Measurements from ENCODE around the gene ATP11B.

DNA sequence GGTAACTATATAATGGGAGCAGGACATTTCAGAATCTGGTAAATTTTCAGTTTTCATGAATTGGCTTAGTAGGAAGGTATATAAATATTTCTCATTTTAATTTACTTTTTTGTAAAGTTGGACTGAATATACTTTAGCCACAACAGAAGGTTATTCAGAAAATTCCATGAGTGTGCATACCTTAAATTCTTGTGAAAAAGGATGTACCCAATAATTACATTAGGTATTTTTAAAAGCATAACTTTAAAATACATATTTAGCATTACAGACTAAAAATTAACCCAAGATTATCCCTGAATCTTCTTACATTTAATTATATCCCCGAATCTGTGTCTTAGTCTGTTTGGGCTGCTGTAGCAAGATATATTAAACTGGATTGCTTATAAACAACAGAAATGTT is 24.9 kb upstream of the ATP11B start:
- TF ChIP-seq EZH2 (IDR thresholded peaks at IDR 0.05) (no peak), POLR2AphosphoS5 (IDR thresholded peaks at IDR 0.05; ENCODE audit: borderline replicate concordance, low read depth, low read length) (no peak), FOXP2 (optimal IDR thresholded peaks at IDR 0.05; ENCODE audit: control extremely low read depth, extremely low read length, insufficient read depth) (no peak)
